WTC11 (cell line): ENCODE data around the gene GRM8. TPM values are rescaled to one million over a fixed set of nuclear protein-coding genes. Genes with fewer than 3 reads are reported as not detected.

Experiments used
- ATAC-seq: fragments of 200-7000 bp; cut with Tn5 transposase; 2 replicates; pipeline ENCODE4 v1.10.0; 2021; ENCODE audit warnings: mild to moderate bottlenecking, moderate library complexity
- CTCF ChIA-PET: fragments of 300-600 bp; sonication (Branson Sonifier 250); formaldehyde crosslinking; loops from one replicate; lab custom pipeline; 2021; ENCODE audit warnings: antibody characterized with exemption; lab: Charles Lee
- POLR2A ChIA-PET: fragments of 350-600 bp; sonication (Branson Sonifier 250); formaldehyde crosslinking; loops from one replicate; lab custom pipeline; 2021; ENCODE audit warnings: antibody characterized with exemption; lab: Charles Lee
- DNase-seq: peaks from one replicate; pipeline ENCODE4 v3.0.0; 2021; ENCODE audit warnings: low spot score
- H3K27ac Mint-ChIP-seq: 2 replicates; pipeline ENCODE4 v1.8.0; 2021; ENCODE audit warnings: mixed read lengths
- H3K27me3 Mint-ChIP-seq: 2 replicates; pipeline ENCODE4 v1.8.0; 2021; ENCODE audit warnings: low read depth, mild to moderate bottlenecking, moderate library complexity, mixed read lengths
- H3K36me3 Mint-ChIP-seq: 2 replicates; pipeline ENCODE4 v1.8.0; 2021; ENCODE audit warnings: mixed read lengths
- H3K4me1 Mint-ChIP-seq: 2 replicates; pipeline ENCODE4 v1.8.0; 2022; ENCODE audit warnings: mixed read lengths
- H3K4me3 Mint-ChIP-seq: 2 replicates; pipeline ENCODE4 v1.8.0; 2021; ENCODE audit warnings: mild to moderate bottlenecking, moderate library complexity, mixed read lengths
- H3K9me3 Mint-ChIP-seq: 2 replicates; pipeline ENCODE4 v1.8.0; 2021; ENCODE audit warnings: mixed read lengths
- ATF2 ChIP-seq: sonication (generic); formaldehyde crosslinking; IDR thresholded peaks from 2 replicates; pipeline ENCODE4 v1.8.1; 2022; ENCODE audit warnings: low read depth, missing genetic modification reagents, borderline replicate concordance
- ELF4 ChIP-seq: sonication (generic); formaldehyde crosslinking; IDR thresholded peaks from 2 replicates; pipeline ENCODE4 v1.8.1; 2022; ENCODE audit warnings: low read depth, mild to moderate bottlenecking, moderate library complexity, missing genetic modification reagents
- ESRRA ChIP-seq: sonication (generic); formaldehyde crosslinking; IDR thresholded peaks from 2 replicates; pipeline ENCODE4 v1.8.1; 2022; ENCODE audit warnings: mild to moderate bottlenecking, missing genetic modification reagents, borderline replicate concordance
- HMGA2 ChIP-seq: fragments of 250-450 bp; sonication (Bioruptor Pico); IDR thresholded peaks from 2 replicates; pipeline ENCODE4 v1.4.0; 2021; ENCODE audit warnings: mild to moderate bottlenecking, moderate library complexity
- IRF2 ChIP-seq: sonication (generic); formaldehyde crosslinking; IDR thresholded peaks from 2 replicates; pipeline ENCODE4 v1.8.0; 2022; ENCODE audit warnings: low read depth, missing genetic modification reagents, borderline replicate concordance
- JAZF1 ChIP-seq: fragments of 250-450 bp; sonication (Bioruptor Pico); IDR thresholded peaks from 2 replicates; pipeline ENCODE4 v1.9.0; 2021; ENCODE audit warnings: moderate library complexity, mild to moderate bottlenecking, inconsistent platforms
- NFYB ChIP-seq: sonication (generic); formaldehyde crosslinking; conservative IDR thresholded peaks from 2 replicates; pipeline ENCODE4 v1.8.0; 2022; ENCODE audit warnings: low read depth, missing genetic modification reagents
- NR2C2 ChIP-seq: sonication (generic); formaldehyde crosslinking; IDR thresholded peaks from 2 replicates; pipeline ENCODE4 v1.8.0; 2022; ENCODE audit warnings: mild to moderate bottlenecking, missing genetic modification reagents
- PRRX2 ChIP-seq: fragments of 250-450 bp; sonication (Bioruptor Pico); IDR thresholded peaks from 2 replicates; pipeline ENCODE4 v1.8.0; 2021; ENCODE audit warnings: mild to moderate bottlenecking
- RORB ChIP-seq: fragments of 250-450 bp; sonication (Bioruptor Pico); IDR thresholded peaks from 2 replicates; pipeline ENCODE4 v1.9.0; 2021; ENCODE audit warnings: mild to moderate bottlenecking
- SP1 ChIP-seq: sonication (generic); formaldehyde crosslinking; conservative IDR thresholded peaks from 2 replicates; pipeline ENCODE4 v1.8.1; 2022; ENCODE audit warnings: missing genetic modification reagents
- TP53 ChIP-seq: sonication (generic); formaldehyde crosslinking; IDR thresholded peaks from 2 replicates; pipeline ENCODE4 v1.8.1; 2023; ENCODE audit warnings: mild to moderate bottlenecking, missing genetic modification reagents
- USF1 ChIP-seq: sonication (generic); formaldehyde crosslinking; IDR thresholded peaks from 2 replicates; pipeline ENCODE4 v1.8.0; 2022; ENCODE audit warnings: mild to moderate bottlenecking, missing genetic modification reagents
- ZNF121 ChIP-seq: sonication (generic); formaldehyde crosslinking; IDR thresholded peaks from 2 replicates; pipeline ENCODE4 v1.8.0; 2023; ENCODE audit warnings: missing genetic modification reagents
- ZNF138 ChIP-seq: sonication (generic); formaldehyde crosslinking; conservative IDR thresholded peaks from 2 replicates; pipeline ENCODE4 v1.8.1; 2022; ENCODE audit warnings: mild to moderate bottlenecking, moderate library complexity, missing genetic modification reagents
- ZNF219 ChIP-seq: sonication (generic); formaldehyde crosslinking; IDR thresholded peaks from 2 replicates; pipeline ENCODE4 v1.8.0; 2023; ENCODE audit warnings: missing genetic modification reagents, mild to moderate bottlenecking, borderline replicate concordance
- ZNF281 ChIP-seq: sonication (generic); formaldehyde crosslinking; IDR thresholded peaks from 2 replicates; pipeline ENCODE4 v1.8.0; 2023; ENCODE audit warnings: mild to moderate bottlenecking, missing genetic modification reagents
- ZNF396 ChIP-seq: fragments of 250-450 bp; sonication (Bioruptor Pico); IDR thresholded peaks from 2 replicates; pipeline ENCODE4 v1.8.0; 2021; ENCODE audit warnings: mild to moderate bottlenecking, moderate library complexity, borderline replicate concordance
- total RNA-seq: library from RNA; stranded (reverse); gene quantifications from 3 replicates; pipeline ENCODE4 v1.2.3, GENCODE V29; 2021
- TF ChIP-seq, protein P1 (sequence below): sonication (generic); formaldehyde crosslinking; IDR thresholded peaks from 2 replicates; pipeline ENCODE4 v1.8.1; 2022; ENCODE audit warnings: missing genetic modification reagents, borderline replicate concordance

Gene GRM8
- total RNA-seq, 1 experiment from 2014 or later, result 2.3 TPM

DNA sequence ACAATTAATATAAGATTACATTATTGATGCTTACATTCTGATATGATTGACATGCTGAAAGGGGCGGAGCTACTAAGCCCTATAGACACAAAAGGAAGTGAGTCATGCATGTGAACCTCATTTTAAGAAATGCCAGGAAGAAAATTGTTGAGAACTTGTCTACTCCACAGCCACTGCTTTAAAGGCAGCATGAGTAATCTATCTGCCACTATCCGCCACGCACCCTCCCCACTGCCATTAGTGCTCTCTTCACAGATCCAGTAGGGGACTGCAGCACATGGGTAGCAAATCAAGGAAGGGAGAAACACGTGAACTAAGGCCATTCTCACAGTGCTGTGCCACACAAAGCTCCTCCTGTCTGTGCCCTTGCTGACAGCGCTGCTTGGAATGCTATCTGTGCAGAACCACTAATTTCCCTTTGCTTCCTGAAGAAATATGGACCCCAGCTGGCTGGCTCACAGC lies 524.8 kb downstream of the GRM8 start (continued):
- TF ChIP-seq ZNF219 (CRISPR knock-in tag) (no peak), JAZF1 (CRISPR knock-in tag) (no peak), ATF2 (CRISPR knock-in tag) (no peak), IRF2 (CRISPR knock-in tag) (no peak), HMGA2 (CRISPR knock-in tag) (no peak)
- TF ChIP-seq, protein P1, sequence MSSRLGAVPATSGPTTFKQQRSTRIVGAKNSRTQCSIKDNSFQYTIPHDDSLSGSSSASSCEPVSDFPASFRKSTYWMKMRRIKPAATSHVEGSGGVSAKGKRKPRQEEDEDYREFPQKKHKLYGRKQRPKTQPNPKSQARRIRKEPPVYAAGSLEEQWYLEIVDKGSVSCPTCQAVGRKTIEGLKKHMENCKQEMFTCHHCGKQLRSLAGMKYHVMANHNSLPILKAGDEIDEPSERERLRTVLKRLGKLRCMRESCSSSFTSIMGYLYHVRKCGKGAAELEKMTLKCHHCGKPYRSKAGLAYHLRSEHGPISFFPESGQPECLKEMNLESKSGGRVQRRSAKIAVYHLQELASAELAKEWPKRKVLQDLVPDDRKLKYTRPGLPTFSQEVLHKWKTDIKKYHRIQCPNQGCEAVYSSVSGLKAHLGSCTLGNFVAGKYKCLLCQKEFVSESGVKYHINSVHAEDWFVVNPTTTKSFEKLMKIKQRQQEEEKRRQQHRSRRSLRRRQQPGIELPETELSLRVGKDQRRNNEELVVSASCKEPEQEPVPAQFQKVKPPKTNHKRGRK, result no peak

DNA sequence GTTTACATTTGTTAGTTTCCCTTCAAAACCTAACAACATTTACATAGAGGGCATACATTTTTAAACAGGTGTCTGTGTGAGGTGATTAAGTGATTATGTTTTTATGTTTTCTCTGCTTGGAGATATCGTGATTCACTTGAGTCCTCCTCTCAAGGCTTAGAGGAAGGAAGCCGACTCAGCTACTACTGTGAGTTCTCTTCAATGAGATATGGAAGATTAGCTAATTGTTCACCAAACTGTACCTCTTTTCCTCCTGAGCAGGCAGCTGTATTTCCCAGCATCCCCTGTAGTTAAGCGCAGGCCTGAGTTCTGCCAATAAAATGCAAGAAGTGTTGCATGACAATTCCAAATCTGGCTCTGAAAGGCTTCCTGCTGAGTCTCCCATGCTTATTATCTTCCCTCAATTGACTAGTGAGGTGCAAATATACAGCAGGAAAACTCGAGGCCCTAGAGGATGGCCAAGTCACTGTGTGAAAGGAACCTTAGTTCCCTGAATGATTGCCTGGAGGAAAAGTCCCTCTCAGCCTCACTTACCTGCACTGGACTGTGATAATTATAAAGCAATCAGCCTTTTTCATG lies 528.7 kb downstream of the GRM8 start:
- POLR2A ChIA-PET, result no interaction called here
- ATAC-seq, result peak; percentile 57
- Mint-ChIP-seq H3K27ac (no peak overlapping the region), H3K36me3 (no peaks in the 10 kb centered on the region), H3K4me1 (peaks cover 33% of the 10 kb centered on the region), H3K4me3 (no peak overlapping the region), H3K27me3 (no peaks in the 10 kb centered on the region), H3K9me3 (peaks cover 5% of the 10 kb centered on the region)
- DNase-seq, result no peak
- no peak for TF ChIP-seq ELF4 (CRISPR knock-in tag)
- CTCF ChIA-PET, result no interaction called here

DNA sequence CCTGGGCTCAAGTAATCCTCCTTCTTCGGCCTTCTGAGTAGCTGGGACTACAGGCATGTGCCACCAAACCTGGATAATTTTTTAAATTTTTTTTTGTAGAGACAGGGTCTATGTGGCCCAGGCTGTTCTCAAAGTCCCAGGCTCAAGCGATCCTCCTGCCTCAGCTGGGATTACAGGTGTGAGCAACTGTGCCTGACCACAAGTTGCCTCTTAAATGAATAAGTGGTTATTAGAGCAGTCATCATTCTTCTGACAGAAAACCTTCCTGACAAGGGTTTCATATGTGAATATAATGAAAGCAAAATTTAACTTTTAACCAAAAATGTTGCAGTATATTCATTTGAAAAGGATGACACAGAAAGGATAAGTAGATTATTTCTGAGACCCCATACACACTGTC lies 532.5 kb downstream of the GRM8 start:
- POLR2A ChIA-PET, result no interaction called here
- H3K9me3 Mint-ChIP-seq, result no peaks in the 10 kb centered on the region
- no peak overlapping the region for H3K4me3 Mint-ChIP-seq
- H3K27ac Mint-ChIP-seq, result no peak overlapping the region
- ATAC-seq (no peak), DNase-seq (no peak)
- CTCF ChIA-PET, result no interaction called here
- no peaks in the 10 kb centered on the region for H3K36me3 Mint-ChIP-seq
- H3K27me3 Mint-ChIP-seq, result no peaks in the 10 kb centered on the region; the same call in 1 of the 2 replicates
- TF ChIP-seq ZNF281 (CRISPR knock-in tag) (no peak), TP53 (no peak), IRF2 (CRISPR knock-in tag) (no peak), RORB (CRISPR knock-in tag) (no peak), SP1 (CRISPR knock-in tag) (no peak), ZNF396 (no peak), PRRX2 (CRISPR knock-in tag) (no peak), ATF2 (CRISPR knock-in tag) (no peak), USF1 (no peak), ZNF121 (no peak), NR2C2 (CRISPR knock-in tag) (no peak), ZNF138 (CRISPR knock-in tag) (no peak), NFYB (CRISPR knock-in tag) (no peak), ESRRA (CRISPR knock-in tag) (no peak)
- peaks cover 33% of the 10 kb centered on the region for H3K4me1 Mint-ChIP-seq
